ENCODE results near the gene HSD11B1L.
"Not testable (repeated sequence)": the region's sequence is repeated elsewhere in the genome, so short reads cannot be mapped to it uniquely, and the experiment has no call there.

The HSD11B1L gene

DNA sequence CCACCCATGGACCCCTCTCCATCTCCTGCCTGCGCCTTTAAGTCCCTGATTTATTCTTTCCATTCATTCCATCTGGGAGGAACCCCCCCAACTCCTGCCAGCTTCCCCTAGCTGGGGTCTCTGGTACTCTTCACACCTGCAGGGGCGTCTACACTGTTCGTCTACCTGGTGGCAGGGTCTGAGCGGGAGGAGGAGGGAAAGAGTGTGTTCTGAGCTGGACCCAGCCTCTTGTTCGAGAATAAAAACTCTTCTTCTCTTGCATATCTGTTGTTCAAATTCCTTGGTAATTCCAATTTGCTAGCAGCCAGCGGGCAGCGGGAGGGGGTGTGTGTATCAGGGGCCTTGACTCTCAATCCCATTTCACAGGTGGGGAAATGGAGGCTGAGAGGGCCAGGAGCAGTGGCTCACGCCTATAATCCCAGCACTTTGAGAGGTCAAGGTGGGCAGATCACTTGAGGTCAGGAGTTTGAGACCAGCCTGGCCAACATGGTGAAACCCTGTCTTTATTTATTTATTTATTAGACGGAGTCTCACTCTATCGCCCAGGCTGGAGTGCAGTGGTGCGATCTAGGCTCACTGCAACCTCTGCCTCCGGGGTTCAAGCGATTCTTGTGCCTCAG, 7.5 kb downstream of the HSD11B1L start:
- not testable (repeated sequence) for DNase-seq

DNA sequence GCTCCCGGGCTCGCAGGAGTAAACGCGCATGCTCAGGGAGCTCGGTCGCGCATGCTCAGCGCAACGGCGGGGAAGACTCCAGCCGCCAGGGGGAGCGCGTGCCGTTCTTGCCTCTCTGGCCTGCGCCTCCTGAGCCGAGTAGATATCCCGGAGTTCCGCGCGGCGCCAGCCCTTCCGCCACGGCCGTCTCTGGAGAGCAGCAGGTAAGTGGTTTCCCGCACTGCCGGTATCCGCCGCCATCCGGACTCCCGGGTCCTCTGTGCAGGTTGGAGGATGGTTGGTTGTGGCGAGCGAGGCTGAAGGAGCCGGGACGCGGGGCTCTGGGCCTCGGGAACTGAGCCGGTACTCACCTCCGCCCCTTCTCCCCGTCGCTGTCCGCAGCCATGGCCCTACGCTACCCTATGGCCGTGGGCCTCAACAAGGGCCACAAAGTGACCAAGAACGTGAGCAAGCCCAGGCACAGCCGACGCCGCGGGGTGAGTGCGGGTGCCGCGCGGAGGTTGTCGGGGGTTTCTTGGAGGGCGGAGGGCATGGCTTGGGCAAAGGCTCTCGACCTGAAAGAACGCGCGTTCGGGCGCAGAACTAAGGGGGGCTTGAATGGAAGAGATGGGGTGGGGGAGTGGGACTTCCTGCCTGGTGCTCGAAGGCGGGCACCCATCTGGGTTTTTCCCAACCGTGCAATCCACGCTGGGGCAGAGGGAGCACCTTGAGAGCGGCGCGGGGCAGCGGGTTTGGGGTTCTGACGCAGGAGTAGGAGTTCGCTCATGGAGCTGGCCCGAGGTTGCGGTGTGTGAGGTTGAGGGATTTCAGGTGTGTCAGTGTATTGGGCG, 9.5 kb downstream of the HSD11B1L start, which contains the start of gene RPL36:
TSS of gene RPL36 (plus strand) at position 171 of the 830 bp plus-strand sequence. CDS start at position 384, 213 bp downstream.
- DNase-seq = peak; percentile 97

- DNase-seq = peak; percentile 20
These were observed 10.4 kb downstream of the HSD11B1L start for GRCh38 chr19:5690955-5691821.

- no peak for DNase-seq
These were observed 11.2 kb downstream of the HSD11B1L start for GRCh38 chr19:5691822-5692722.

DNA sequence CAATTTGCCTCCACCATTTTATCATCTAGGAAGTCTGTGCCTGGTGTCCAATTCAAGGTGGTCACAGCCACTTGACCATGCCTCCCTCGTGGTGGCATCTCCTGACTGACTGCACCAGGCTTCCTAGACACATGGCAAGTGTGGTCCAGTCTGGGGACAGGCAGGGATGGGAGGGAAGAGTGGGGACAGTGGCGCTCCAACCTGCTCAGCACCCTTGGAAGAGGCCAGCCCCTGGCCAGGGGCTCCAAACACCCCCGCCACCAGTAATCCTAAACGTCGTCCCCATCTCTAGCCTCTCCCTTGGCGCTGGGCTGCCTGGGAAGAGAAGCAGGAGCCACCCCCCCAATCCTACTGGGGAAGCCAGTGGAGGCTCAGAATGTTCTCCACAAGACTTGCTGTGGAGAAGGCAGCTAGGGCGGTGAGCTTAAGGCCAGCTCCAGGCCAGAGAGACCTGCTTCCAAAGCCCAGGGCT, 11.9 kb downstream of the HSD11B1L start:
- no peak for DNase-seq

GRCh38 chr19:5693195-5694166, 12.7 kb downstream of the HSD11B1L start:
- no peak for DNase-seq

GRCh38 chr19:5694167-5694955, 13.5 kb downstream of the HSD11B1L start:
- DNase-seq = no peak

GRCh38 chr19:5694956-5695648, 14.3 kb downstream of the HSD11B1L start:
- DNase-seq = no peak

GRCh38 chr19:5695649-5696195, 14.9 kb downstream of the HSD11B1L start:
- DNase-seq = no peak

- DNase-seq = no peak
These were observed 15.6 kb downstream of the HSD11B1L start for GRCh38 chr19:5696196-5697021.

- DNase-seq = no peak
These were observed 16.4 kb downstream of the HSD11B1L start for GRCh38 chr19:5697022-5697889.

- no peak for DNase-seq
These were observed 17.2 kb downstream of the HSD11B1L start for GRCh38 chr19:5697890-5698634.

DNA sequence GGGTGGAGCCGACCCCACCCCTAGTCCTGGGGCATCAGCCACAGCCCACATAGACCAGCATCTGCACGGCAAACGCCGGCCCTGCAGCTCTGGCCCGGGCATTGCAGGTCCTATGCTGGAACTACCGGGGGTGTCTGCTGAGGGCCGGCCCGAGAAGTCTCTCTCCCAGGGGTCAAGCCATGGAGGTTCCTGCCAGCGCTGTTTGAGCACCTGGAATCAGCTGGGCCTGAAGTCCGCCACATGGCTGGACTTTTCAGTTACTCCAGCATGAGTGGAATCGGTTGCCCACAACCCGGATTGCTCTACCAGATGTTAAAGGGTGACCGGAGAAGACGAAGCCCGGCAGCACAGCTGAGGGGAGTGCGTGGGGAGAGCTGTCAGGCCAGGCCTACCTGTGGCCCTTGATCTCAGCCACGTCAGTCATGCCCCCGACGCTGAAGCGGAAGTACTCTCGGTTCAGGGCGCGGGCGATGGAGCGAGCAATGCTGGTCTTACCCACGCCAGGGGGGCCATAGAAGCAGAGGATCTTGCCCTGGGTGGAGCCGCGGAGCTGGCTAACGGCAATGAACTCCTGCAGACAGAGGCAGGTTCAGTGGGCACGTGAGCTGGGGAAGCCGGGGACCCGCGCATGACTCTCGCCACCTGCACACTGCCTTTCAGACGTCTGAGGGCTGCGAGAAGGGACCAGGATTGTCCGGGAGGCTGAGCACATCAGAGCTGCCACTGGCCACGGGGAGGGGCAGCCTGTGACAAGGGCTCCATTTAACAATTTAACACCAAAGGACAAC, 18.0 kb downstream of the HSD11B1L start:
- DNase-seq = no peak

GRCh38 chr19:5700455-5701092, 19.7 kb downstream of the HSD11B1L start:
- DNase-seq = no peak

DNA sequence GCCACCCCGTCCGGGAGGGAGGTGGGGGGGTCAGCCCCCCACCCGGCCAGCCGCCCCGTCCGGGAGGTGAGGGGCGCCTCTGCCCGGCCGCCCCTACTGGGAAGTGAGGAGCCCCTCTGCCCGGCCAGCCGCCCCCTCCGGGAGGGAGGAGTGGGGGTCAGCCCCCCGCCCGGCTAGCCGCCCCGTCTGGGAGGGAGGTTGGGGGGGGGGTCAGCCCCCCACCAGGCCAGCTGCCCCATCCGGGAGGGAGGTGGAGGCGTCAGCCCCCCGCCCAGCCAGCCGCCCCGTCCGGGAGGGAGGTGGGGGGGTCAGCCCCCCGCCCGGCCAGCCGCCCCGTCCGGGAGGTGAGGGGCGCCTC, 21.2 kb downstream of the HSD11B1L start:
- DNase-seq = not testable (repeated sequence)
